Amniotic stem cell (primary cell): ENCODE data around the gene VWC2L.

Experiments
- DNase-seq: peaks from one replicate; lab custom pipeline; 2025; lab: John Stamatoyannopoulos, UW

VWC2L gene

GRCh38 chr2:214469728-214470127 lies 58.9 kb downstream of the VWC2L start:
- no peak for DNase-seq

- no peak for DNase-seq
Observed at GRCh38 chr2:214471382-214471781, 60.5 kb downstream of the VWC2L start.

GRCh38 chr2:214471990-214472389 lies 61.1 kb downstream of the VWC2L start:
- no peak for DNase-seq

- no peak for DNase-seq
Observed at GRCh38 chr2:214477305-214477704, 66.5 kb downstream of the VWC2L start.

GRCh38 chr2:214481204-214481603 lies 70.3 kb downstream of the VWC2L start:
- no peak for DNase-seq

GRCh38 chr2:214482728-214483127 lies 71.9 kb downstream of the VWC2L start:
- DNase-seq: no peak

- no peak for DNase-seq
Observed at GRCh38 chr2:214484239-214484638, 73.4 kb downstream of the VWC2L start.

- DNase-seq: no peak
Observed at GRCh38 chr2:214484701-214485100, 73.8 kb downstream of the VWC2L start.

- DNase-seq: no peak
Observed at GRCh38 chr2:214489181-214489580, 78.3 kb downstream of the VWC2L start.

GRCh38 chr2:214489702-214490101 lies 78.8 kb downstream of the VWC2L start:
- no peak for DNase-seq

- no peak for DNase-seq
Observed at GRCh38 chr2:214492152-214492551, 81.3 kb downstream of the VWC2L start.

GRCh38 chr2:214492608-214493007 lies 81.8 kb downstream of the VWC2L start:
- no peak for DNase-seq

GRCh38 chr2:214497489-214497888 lies 86.6 kb downstream of the VWC2L start:
- no peak for DNase-seq

GRCh38 chr2:214503568-214503967 lies 92.7 kb downstream of the VWC2L start:
- no peak for DNase-seq

GRCh38 chr2:214504599-214505376 lies 93.9 kb downstream of the VWC2L start:
- no peak for DNase-seq

GRCh38 chr2:214507032-214507431 lies 96.2 kb downstream of the VWC2L start:
- no peak for DNase-seq

- no peak for DNase-seq
Observed at GRCh38 chr2:214514704-214515103, 103.8 kb downstream of the VWC2L start.

GRCh38 chr2:214515111-214515510 lies 104.3 kb downstream of the VWC2L start:
- no peak for DNase-seq

GRCh38 chr2:214519258-214519818 lies 108.5 kb downstream of the VWC2L start:
- no peak for DNase-seq

- no peak for DNase-seq
Observed at GRCh38 chr2:214529021-214529420, 118.2 kb downstream of the VWC2L start.

GRCh38 chr2:214529514-214529913 lies 118.7 kb downstream of the VWC2L start:
- no peak for DNase-seq

GRCh38 chr2:214533541-214533940 lies 122.7 kb downstream of the VWC2L start:
- no peak for DNase-seq

GRCh38 chr2:214536625-214537024 lies 125.8 kb downstream of the VWC2L start:
- DNase-seq: no peak

- no peak for DNase-seq
Observed at GRCh38 chr2:214537929-214538328, 127.1 kb downstream of the VWC2L start.
